Endodermal cell (in vitro differentiated cells): ENCODE measurements around the gene MYD88. TPM values are rescaled to one million over a fixed set of nuclear protein-coding genes. Genes with fewer than 3 reads are reported as not detected.

Experiments used
- DNase-seq: peaks from one replicate; pipeline ENCODE4 v3.0.0-alpha.2; 2017
- H3K27ac ChIP-seq: 2 replicates; pipeline ENCODE4 v1.5.1; 2013; ENCODE audit warnings: mild to moderate bottlenecking, low read depth, low read length, moderate library complexity
- H3K27me3 ChIP-seq: 2 replicates; pipeline ENCODE4 v1.6.1; 2013; ENCODE audit warnings: mild to moderate bottlenecking, low read length, moderate library complexity; ENCODE audit not compliant: insufficient read depth, control insufficient read depth, poor library complexity, severe bottlenecking
- H3K36me3 ChIP-seq: 2 replicates; pipeline ENCODE4 v1.7.0; 2013; ENCODE audit warnings: mild to moderate bottlenecking, low read length, moderate library complexity; ENCODE audit not compliant: control insufficient read depth, insufficient read depth
- H3K4me1 ChIP-seq: one replicate; pipeline ENCODE4 v1.7.0; 2013; ENCODE audit warnings: low read length; ENCODE audit not compliant: control insufficient read depth, insufficient read depth
- H3K4me3 ChIP-seq: 2 replicates; pipeline ENCODE4 v1.5.1; 2013; ENCODE audit warnings: mild to moderate bottlenecking, low read length, moderate library complexity
- H3K9ac ChIP-seq: 2 replicates; pipeline ENCODE4 v1.6.1; 2013; ENCODE audit warnings: mild to moderate bottlenecking, low read length, moderate library complexity; ENCODE audit not compliant: poor library complexity, severe bottlenecking; ENCODE audit errors: extremely low read depth
- H3K9me3 ChIP-seq: 2 replicates; pipeline ENCODE4 v1.6.1; 2013; ENCODE audit warnings: mild to moderate bottlenecking, low read length, moderate library complexity; ENCODE audit not compliant: control insufficient read depth
- H3K27ac Mint-ChIP-seq: 2 replicates; pipeline ENCODE4 v1.8.0; 2020; ENCODE audit warnings: mixed read lengths
- H3K27me3 Mint-ChIP-seq: 2 replicates; pipeline ENCODE4 v1.8.0; 2021; ENCODE audit warnings: mild to moderate bottlenecking, mixed read lengths; ENCODE audit not compliant: insufficient read depth
- H3K36me3 Mint-ChIP-seq: 2 replicates; pipeline ENCODE4 v1.8.0; 2020; ENCODE audit warnings: low read depth, mixed read lengths
- H3K4me1 Mint-ChIP-seq: 2 replicates; pipeline ENCODE4 v1.8.0; 2020; ENCODE audit warnings: mixed read lengths
- H3K4me3 Mint-ChIP-seq: 2 replicates; pipeline ENCODE4 v1.8.0; 2020; ENCODE audit warnings: mild to moderate bottlenecking, moderate library complexity, mixed read lengths
- H3K9me3 Mint-ChIP-seq: 2 replicates; pipeline ENCODE4 v1.8.0; 2020; ENCODE audit warnings: mild to moderate bottlenecking, mixed read lengths
- WGBS, 2 experiments: methylation state at CpG; one replicate each; pipeline versions ENCODE4 v1.1.5 to v1.1.7; 2013; ENCODE audit warnings: missing lambda C conversion rate in 2 of 2, mixed read lengths in 1 of 2; ENCODE audit not compliant: insufficient coverage in 1 of 2, insufficient read length in 1 of 2; 5-methylcytosine and 5-hydroxymethylcytosine counted together
- total RNA-seq, 2 donors: library from RNA; stranded (reverse); fragmentation: NEBNext Ultra II Directional in 1 of 2; extraction: Animal tissue kit (Norgen Biotek cat#: 25700) in 1 of 2; gene quantifications; 2 replicates in 1 of 2; 3 replicates in 1 of 2; pipeline ENCODE4 v1.2.1, GENCODE V29; 2021
- TF ChIP-seq, protein P1 (sequence below): fragments of 200-600 bp; sonication (generic); conservative IDR thresholded peaks from 2 replicates; pipeline ENCODE4 v1.5.0; 2021; ENCODE audit warnings: antibody characterized with exemption, mild to moderate bottlenecking

The MYD88 gene
- total RNA-seq, 2 donors from 2014 or later: 16.2 to 18.8 TPM

DNA sequence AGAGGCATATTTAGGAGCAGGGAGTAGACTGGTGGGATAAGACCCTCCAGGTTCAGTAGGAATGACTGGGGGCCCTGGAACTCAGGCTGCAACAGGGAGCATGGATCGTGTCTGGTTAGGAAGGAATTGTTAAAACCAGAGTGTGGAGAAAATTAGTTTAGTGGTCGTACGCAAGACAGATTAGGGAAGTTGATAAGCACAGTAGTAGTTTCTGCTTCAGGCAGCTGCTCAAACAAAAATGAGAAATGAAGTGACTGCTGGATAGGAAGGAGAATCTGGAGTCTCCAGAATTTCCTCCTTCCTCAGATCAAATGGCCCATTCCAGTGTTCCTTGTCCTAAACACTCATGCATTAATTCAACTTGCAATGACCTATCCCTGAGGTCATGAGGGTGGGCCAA, 11.2 kb downstream of the MYD88 start:
- TF ChIP-seq, protein P1, sequence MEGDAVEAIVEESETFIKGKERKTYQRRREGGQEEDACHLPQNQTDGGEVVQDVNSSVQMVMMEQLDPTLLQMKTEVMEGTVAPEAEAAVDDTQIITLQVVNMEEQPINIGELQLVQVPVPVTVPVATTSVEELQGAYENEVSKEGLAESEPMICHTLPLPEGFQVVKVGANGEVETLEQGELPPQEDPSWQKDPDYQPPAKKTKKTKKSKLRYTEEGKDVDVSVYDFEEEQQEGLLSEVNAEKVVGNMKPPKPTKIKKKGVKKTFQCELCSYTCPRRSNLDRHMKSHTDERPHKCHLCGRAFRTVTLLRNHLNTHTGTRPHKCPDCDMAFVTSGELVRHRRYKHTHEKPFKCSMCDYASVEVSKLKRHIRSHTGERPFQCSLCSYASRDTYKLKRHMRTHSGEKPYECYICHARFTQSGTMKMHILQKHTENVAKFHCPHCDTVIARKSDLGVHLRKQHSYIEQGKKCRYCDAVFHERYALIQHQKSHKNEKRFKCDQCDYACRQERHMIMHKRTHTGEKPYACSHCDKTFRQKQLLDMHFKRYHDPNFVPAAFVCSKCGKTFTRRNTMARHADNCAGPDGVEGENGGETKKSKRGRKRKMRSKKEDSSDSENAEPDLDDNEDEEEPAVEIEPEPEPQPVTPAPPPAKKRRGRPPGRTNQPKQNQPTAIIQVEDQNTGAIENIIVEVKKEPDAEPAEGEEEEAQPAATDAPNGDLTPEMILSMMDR: no peak

DNA sequence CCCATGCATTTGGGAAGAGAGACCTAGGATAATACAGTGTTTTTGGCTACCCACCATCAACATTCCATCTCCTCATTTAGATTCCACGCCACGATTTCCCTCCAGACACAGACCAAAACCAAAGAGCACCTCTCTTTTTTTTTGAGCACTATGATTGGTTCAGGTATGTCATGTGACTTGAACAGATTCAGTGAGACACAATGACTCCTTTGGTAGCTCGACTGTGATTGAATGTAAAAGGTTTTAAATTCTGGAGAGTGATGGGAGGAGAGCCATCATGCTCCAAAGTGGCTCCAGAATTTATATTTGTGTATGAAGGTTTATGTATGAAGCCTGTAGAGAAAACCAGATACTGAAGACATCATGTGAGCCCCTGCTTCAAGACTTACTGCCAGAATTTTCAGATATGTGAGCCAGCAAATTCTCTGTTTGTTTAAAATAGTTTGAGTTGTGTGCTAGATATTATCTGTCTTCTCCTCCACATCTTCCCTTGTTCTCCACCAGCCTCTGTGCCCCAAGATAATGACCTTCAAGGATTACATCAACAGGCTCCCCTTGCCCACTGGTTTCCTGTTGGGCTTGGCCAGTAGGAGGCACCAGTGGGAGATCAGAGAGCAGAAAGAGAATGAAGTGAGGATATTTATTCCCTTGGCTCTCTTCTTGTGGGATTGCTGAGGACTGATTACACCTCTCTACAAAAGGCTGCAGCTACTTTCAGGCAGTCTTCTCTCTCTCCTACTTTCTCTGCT, 12.5 kb downstream of the MYD88 start:
- peak; percentile 65 for DNase-seq
- Mint-ChIP-seq H3K27me3 (no peaks in the 10 kb centered on the region), H3K4me1 (no peaks in the 10 kb centered on the region), H3K9me3 (peaks cover 6% of the 10 kb centered on the region), H3K27ac (no peak overlapping the region), H3K36me3 (no peaks in the 10 kb centered on the region), H3K4me3 (no peak overlapping the region)
- WGBS, 2 experiments: 70 to 90% methylated on average over 1 to 3 of the region's 3 CpGs
- H3K27me3 ChIP-seq: no peaks in the 10 kb centered on the region
- H3K9me3 ChIP-seq: peaks cover 15% of the 10 kb centered on the region
- no peaks in the 10 kb centered on the region for H3K36me3 ChIP-seq
- H3K27ac ChIP-seq: no peak overlapping the region
- TF ChIP-seq, protein P1: peak; percentile 61
- H3K4me3 ChIP-seq: no peak overlapping the region
- H3K9ac ChIP-seq: no peak overlapping the region
- H3K4me1 ChIP-seq: no peaks in the 10 kb centered on the region

More for the DNA sequence above, 11.2 kb downstream of the MYD88 start:
- Histone ChIP-seq H3K36me3 (no peaks in the 10 kb centered on the region), H3K9ac (no peak overlapping the region), H3K4me3 (no peak overlapping the region), H3K4me1 (no peaks in the 10 kb centered on the region), H3K27me3 (no peaks in the 10 kb centered on the region), H3K9me3 (peaks cover 16% of the 10 kb centered on the region), H3K27ac (no peak overlapping the region)
- Mint-ChIP-seq H3K36me3 (no peaks in the 10 kb centered on the region), H3K27me3 (peaks cover 4% of the 10 kb centered on the region), H3K9me3 (peaks cover 6% of the 10 kb centered on the region), H3K4me1 (no peaks in the 10 kb centered on the region), H3K27ac (no peak overlapping the region), H3K4me3 (no peak overlapping the region)
- DNase-seq: no peak
- 60 to 89% methylated on average over 1 to 3 of the region's 3 CpGs for WGBS, 2 experiments

DNA sequence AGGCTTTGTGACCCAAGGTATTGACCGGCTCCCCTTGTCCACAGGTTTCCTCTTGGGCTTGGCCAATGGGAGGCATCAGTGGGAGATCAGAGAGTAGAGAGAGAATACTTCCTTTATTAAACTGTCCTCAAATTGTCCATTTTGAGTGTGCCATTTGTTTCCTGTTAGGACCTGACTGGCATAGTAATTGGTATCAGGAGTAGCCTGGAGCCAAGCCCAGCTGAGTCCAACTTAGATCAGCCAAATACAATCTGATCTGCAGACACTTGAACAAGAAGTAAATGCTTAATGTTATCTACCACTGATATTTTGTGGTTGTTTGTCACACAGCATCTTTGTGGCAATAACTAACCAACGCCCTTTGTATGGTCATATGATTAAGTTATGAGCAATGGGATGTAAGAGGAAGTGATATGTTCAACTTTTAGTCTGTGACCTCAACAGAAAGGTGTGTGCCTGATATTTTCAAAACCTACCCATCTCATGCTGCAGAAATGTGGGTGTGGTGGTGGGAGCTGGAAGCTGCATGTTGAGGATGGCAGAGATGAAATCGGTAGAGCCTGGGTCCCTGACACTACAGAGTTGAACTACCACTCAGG, 13.3 kb downstream of the MYD88 start:
- H3K9me3 ChIP-seq: peaks cover 7% of the 10 kb centered on the region
- H3K4me1 ChIP-seq: no peaks in the 10 kb centered on the region
- TF ChIP-seq, protein P1: no peak
- Mint-ChIP-seq H3K9me3 (peaks cover 6% of the 10 kb centered on the region), H3K4me1 (no peaks in the 10 kb centered on the region), H3K27ac (no peak overlapping the region), H3K4me3 (no peak overlapping the region), H3K27me3 (no peaks in the 10 kb centered on the region), H3K36me3 (no peaks in the 10 kb centered on the region)
- H3K36me3 ChIP-seq: no peaks in the 10 kb centered on the region
- H3K27me3 ChIP-seq: no peaks in the 10 kb centered on the region
- no peak overlapping the region for H3K9ac ChIP-seq
- WGBS, 2 experiments: 83 to 97% methylated on average over 1 to 3 of the region's 3 CpGs
- DNase-seq: no peak
- no peak overlapping the region for H3K4me3 ChIP-seq
- no peak overlapping the region for H3K27ac ChIP-seq
